ENCODE data around the gene RAB37. TPM values are rescaled to one million over a fixed set of nuclear protein-coding genes. Genes with fewer than 3 reads are reported as not detected.

The RAB37 gene
- polyA plus RNA-seq, 10 donors: 0.38 to 2.6 (median 1.5) TPM

DNA sequence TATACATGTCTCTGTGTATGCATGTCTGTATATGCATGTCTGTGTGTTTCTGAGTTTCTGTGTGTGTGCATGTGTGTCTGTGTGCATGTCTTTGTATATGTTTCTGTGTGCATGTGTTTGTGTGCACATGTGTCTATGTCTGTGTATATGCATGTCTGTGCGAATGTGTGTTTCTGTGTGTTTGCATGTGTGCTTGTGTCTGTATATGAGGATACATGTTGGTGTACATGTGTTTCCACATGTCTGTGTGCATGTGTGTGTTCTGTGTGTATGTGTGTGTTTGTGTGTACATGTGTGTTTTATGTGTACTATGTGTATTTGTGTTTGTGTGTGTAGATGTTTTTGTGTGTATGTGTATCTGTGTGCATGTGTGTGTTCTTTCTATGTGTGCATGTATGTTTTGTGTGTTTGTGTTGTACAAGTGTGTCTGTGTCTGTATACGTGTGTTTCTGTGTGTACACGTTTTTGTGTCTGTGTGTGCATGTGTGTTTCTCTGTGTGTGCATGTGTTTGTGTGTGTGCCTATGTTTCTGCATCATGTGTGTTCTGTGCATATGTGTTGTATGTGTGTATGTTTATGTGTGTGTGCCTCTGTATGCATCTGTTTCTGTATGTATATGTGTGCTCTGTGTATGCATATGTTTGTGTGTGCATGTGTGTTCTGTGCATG lies 8.9 kb upstream of the RAB37 start:
- no peak for DNase-seq

DNA sequence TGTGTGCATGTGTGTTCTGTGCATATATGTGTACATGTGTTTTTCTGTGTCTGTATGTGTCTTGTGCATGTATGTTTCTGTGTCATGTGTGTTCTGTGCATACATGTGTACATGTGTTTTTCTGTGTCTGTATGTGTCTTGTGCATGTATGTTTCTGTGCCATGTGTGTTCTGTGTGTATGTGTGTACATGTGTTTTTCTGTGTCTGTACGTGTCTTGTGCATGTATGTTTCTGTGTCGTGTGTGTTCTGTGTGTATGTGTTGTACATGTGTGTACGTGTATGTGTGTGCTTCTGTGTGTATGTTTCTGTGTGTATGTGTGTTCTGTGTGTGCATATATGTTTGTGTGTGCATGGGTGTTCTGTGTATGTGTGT lies 8.4 kb upstream of the RAB37 start:
- DNase-seq: no peak

DNA sequence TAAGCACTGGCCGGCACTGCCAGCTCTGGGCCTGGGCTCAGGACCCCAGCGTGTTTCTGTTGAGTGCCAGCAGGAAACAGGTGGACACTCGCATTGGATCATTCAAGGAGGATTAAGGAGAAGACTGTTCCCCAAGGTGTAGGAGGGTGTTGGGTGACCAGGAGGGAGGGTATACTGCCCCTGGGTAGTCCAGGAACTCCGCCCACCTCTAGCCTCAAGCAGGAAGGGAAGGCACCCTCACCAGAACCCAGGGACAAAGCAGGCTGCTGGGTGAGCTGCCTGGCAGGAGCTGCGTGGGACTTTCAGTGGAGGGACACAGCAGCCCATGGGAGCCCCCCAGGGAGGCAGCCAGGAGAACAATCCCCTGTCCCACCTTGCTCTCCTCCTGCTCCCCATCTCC lies 7.7 kb upstream of the RAB37 start:
- DNase-seq: no peak

DNA sequence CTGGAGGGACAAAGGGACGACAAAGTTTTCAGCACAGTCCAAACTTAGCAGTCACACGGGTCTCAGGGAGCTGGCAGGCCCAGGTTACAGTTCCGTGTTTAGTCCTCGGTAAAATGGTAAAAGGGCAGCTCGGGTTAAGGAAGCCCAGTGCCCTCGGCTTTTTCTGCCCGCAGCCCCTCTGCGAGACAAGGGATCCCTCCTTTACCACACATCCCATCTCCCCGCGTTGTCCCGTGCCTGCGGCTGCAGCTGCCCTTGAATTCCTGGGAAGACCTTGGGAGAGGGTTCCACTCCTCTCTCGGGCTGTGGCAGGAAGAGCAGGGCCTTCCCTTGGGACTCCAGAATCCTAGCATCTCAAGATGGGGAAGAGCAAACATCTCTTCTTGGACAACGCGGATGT lies 7.2 kb upstream of the RAB37 start:
- DNase-seq: no peak

DNA sequence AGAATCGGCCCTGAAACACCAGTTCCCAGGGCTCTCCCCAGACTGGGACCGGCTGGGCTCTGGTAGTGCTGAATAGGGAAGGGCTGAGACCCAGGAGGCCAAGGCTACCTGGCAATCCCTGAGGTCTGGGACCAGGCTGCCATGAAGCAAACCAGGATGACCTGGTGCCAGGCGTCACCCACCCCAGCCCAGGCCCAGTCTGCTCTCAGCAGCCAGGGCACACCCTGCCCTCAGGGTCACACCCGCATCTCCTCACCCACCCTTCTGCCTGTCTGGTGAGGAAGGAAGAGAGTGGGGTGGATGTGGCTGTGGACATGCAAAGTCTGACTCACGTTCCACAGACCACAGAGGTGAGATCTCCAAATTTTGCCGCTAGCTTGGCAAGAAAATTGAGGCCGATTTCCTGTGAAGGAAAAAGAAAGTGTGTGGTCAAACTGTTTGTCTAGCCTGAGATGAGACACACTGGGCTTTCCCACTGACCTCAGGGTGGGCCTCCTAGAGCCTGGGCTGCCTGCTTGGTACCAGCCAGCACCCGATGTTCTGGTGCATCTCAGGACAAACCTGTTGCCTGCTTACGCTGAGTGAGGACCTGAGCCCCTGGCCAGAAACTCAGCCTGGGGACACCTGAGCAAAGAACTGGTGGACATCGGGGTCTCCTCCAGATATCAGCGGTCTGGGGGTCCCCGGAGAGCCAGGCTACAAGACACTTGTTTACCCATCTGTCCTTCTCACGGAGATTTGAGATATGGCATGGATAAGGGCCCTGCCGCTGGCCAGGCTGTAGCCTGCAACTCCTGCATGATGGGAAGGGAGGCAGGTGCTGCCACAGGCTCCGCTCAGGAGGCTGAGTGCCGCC lies 6.3 kb upstream of the RAB37 start:
- no peak for DNase-seq

DNA sequence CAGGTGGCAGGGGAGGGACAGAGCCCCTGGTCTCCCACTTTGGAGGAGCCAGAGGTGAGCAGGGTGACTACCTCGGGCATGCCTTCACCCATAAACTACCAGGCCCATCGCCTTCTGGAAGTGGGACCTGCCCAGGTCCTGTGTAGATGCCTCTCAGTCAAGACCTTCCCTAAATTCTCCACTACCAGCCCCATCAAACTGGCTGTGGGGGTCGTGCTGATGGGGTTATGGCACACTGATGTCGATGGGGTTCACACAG lies 5.8 kb upstream of the RAB37 start:
- no peak for DNase-seq

DNA sequence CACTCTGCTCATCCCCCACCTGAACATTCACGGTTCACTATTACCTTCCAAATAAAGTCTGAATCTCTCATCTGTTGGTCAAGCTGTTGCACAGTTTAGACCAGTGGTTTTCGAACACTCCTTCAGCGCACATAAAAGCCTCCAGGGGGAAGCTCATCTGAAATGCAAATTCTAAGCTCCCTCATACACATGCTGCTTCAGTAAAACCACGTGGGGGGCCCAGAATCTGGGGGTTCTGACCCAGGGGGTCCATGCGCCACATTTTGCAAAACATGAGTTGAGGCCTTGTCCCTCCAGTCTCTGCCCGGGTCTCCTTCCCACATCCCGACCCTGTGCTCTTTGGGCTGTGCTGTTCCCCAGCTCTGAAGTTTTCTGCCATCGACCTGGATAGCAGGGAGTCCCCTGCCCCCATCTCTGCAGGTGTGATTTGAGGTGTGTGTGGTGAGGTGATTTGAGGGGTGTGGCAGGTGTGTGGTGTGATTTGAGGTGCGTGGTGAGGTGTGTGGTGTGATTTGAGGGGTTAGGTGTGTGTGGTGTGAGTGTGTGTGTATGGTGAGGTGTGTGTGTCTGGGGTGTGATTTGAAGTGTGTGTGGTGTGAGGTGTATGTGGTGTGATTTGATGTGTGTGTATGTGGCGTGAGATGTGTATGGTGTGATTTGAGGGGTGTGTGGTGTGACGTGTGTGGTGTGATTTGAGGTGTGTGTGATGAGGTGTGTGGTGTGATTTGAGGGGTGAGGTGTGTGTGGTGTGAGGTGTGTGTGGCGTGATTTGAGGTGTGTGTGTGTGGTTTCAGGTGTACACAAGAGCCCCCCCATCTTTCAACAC lies 4.8 kb upstream of the RAB37 start:
- DNase-seq: no peak

DNA sequence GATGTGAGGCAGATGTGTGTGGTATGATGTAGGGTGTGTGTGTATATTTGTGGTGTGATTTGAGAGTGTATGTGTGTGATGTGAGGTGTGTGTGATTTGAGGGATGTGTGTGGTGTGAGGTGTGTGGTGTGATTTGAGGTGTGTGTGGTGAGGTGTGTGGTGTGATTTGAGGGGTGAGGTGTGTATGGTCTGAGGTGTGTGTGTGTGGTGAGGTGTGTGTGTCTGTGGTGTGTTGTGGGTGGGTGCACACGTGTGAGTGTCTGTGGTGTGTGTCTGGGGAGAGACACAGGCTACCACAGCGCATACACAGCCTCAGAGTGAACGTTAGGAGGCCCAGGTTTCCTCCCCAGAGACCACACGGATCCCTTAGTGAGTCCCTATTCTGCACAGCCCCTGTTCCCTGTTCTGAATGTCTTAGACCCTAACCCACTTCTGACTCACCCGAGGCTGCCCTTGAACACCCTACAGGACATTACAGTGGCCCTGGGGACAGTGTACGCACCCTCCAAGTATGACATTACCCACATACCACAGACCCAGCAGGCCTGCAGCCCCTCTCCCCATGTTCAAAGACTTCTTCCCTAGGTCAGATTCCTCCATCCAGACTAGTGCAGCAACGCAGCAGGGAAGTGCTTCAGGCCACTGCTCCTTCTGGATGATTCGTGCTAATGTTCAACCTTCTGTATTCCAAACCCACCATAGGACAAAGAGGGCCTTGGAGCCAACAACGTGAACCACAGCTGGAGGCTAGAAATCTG lies 3.5 kb upstream of the RAB37 start:
- DNase-seq: no peak

DNA sequence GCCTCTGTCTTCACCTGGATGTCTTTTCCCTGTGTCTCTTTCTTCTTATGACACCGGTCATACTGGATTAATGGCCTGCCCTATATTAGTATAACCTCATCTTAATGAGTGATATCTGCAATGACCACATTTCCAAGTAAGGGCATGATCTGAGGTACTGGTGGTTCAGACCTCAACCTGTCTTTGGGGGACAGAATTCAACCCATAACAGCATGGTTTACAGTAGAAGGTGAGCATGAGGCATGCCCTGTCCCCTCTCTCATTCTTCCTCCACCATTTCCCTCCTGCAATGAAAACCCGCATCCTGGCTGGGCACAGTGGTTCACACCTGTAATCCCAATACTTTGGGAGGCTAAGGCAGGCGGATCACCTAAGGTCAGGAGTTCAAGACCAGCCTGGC lies 2.8 kb upstream of the RAB37 start:
- no peak for DNase-seq

DNA sequence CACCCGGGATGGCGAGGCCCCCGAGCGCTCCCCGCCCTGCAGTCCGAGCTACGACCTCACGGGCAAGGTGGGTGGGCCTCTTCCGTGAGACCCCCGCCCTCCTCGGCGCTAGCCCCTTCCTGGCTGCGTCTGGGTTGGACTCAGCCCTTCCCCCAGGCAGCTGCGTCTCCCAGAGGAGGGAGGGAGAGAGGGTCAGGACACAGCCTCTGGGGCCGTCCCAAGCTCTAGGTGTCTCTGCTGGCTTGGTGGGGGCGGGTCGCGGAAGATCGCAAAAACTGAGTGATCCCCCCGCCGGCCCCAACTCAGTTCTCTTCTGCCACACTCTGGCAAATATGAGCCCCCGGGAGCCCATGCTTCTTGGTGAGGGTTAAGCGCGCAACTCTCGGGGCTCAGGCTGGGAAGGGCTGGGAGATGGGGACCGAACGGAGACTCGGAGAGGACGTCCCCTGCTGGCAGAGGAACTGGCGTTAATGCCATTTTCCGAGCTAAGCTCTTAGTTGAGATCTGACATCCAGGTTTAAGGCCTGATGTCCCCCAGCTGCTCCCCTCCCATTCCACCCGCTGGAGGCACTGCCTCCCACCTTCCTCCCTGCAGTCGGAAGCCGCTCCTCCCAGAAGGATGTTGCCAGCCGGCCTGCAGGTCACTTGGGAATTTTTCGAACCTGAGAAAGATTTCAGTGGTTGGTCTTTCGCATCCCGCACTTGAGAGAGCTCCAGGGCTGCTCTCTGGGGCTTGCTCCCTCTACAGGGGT lies 419 bp downstream of the RAB37 start:
- no peak for DNase-seq

DNA sequence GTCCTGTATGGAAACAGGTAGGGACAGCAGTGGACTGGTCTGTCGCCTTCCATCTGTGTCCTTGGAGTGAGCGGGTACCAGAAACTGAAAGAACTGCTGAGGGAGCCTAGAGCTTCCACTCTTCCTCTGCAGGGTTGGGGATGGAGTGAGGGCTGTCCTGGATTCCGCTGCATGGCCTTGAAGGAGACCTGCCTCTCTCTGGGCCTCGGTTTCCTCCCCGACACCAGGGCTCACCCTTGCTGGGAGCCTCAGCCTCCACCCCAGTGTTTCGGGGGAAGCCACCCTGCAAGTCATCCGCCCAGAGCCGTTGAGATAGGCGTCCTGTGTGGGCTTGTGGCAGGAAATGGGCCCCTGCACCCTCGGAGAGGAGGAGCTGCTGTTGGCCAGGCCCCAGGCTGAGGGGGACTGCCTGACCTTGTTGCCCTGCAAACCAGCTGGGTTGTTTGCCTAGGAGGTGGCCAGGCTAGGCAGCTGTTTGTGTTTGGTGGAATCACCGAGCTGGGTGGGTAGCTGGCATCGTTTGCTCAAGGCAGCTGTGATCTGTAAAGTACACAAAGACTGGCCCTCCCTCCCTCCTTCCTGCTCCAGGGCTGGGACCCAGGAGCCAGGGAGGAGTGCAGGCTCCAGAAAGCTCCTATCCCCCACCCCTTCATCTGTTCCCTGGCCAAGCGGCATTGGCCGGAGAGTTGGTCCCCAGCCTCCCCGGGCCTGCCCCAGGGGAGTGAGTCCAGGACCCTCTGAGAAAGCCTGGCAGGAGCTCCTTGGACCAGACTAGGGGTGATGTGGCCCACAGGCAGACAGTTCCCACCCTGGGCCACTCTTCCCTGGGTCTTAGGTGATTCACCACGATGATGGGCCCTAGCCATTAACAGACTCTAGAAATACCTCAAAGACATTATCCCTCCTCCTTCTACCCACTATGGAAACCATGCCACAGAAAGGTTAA lies 1.3 kb downstream of the RAB37 start:
- peak in 1 of 3 donors; percentile 54 for DNase-seq

DNA sequence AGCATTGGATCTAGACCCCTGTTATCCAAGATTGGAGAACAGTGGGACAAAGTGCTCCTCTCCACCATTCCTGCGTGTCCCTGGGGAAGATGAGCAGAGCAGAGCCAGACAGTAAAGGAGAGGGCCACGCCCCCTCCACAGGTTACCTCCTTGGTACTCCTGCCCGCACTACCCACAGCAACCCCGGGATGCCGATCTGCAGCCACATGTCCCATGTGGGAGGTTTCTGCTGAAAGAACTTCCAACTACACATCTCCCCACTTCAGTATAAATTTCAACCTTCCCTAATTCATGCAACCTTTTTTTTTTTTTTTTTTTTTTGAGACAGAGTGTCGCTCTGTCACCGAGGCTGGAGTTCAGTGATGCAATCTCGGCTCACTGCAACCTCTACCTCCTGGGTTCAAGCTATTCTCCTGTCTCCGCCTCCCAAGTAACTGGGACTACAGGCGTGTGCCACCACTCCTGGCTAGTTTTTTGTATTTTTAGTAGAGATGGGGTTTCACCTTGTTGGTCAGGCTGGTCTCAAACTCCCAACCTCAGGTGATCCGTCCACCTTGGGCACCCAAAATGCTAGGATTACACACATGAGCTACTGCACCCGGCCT lies 2.3 kb downstream of the RAB37 start:
- DNase-seq: no peak

DNA sequence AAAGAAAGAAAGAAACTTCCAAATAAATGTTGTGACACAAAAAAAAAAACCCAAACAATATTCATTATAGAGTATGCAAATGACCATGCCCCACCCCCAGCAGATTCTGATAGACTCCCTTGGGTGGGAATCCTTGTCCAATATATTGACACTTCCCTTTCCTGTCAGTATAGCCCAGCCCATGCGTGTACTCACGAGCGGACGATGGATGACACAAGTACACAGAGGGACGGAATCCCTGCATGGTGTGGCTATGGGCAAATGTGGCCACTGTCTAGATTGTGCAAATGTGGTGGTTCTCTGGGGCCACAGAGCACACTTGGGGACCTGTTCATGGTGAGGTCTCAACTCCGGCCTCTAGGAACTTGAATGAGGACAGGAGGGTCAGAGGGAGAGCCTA lies 3.1 kb downstream of the RAB37 start:
- no peak for DNase-seq

DNA sequence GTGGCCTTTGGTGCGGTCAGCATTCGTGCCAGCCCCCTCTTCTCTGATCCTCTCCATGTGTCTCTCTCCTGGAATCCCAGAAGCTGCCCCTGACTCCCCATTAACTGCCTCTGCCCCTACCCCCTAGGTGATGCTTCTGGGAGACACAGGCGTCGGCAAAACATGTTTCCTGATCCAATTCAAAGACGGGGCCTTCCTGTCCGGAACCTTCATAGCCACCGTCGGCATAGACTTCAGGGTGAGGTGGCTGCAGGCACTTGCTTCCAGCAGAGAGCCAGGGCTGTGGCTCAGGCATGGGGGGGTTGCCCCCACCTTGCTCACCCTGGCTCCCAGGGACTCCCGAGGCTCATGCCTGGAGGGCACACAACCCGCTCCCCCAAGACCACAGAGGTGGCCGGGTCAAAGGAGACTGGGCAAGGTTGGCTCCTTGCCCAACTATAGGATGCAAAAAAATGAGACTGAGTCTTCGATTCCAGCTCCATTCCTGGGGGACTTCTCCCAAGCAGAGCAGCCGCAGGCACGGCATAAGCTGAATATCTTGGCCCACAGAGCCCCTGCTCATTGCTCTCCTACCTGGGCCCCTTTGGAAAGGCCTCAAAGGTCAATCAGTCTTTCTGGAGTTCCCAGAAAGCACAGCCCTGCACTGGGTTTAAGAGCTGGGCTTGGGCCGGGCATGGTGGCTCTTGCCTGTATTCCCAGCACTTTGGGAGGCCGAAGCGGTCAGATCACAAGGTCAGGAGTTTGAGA lies 3.8 kb downstream of the RAB37 start:
- no peak for DNase-seq

DNA sequence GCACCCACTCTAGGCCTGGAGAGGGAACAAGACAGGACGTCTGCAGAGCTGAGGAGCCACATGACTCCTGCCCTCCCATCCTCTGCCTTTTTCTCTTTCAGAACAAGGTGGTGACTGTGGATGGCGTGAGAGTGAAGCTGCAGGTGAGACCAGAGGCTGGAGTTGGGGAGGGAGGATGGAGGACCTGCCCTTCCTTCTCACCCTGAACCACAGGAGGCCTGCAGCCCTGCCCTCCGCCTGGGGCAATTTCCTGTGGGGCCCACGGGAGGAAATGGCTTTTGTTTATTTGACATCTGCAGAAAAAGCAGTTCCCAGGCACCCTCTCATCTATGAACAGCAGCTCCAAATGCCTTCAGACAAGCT lies 5.1 kb downstream of the RAB37 start:
- no peak for DNase-seq

DNA sequence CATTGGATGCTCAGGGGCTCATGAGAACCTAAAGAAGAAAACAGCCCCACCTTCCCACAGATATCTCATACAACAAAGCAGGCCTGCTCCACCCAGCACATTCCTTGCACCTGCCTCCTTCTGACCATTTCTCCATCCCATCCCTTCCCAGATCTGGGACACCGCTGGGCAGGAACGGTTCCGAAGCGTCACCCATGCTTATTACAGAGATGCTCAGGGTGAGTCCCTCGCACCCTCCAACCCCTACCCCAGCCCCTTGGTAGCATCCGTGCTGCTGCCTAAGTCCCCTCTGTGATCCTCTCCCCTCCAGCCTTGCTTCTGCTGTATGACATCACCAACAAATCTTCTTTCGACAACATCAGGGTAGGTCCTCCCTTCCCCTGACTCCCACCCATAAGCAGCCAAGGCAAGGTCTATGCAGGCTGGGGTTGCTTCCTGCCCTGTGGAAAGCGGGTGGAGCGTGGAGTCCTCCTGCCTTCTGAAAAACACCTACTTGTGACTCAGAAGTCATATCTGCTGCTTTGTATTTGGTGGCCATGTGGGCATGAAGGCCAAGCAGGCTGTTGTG lies 6.0 kb downstream of the RAB37 start:
- DNase-seq: no peak

DNA sequence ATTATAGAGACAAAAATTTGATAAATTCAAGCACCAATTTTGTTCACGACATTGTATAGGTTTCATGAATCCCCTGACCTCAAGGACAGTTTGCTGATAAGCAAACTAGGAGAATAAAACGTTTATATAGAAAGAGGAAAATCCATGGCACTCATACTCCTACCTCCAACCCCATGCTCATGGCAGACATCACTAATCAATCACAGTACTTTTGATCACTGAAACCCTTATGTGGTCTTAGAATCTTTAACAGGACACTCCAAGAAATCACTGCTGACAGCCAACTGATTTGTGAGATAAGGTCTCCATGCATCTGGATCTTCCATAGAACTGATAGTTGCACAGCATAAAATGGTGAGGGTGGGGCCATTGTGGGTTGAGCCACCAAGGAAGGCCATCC lies 6.7 kb downstream of the RAB37 start:
- no peak for DNase-seq

DNA sequence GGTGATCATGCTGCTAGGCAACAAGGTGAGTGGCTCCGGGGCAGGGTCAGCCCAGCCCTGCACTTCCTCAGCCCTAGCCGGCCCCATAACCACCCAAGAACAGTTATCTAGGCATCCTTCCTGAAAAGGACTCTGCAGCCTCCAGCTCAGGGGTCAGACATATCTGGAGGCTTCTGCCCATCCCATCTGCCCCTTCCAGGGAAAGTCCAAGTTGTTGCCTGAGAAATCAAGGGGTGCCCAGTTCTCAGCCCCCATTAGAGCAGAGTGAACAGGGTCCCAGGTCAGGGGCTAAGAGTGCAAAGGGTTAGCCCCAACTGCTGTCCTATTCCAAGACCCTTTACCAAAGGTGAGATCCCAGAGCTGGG lies 7.3 kb downstream of the RAB37 start:
- no peak for DNase-seq
